NCI-H1694 (cell line): Measurements from ENCODE around the gene SLC2A13.

Experiments
- DNase-seq: peaks from one replicate; lab custom pipeline; 2025; lab: John Stamatoyannopoulos, UW

SLC2A13 gene

DNA sequence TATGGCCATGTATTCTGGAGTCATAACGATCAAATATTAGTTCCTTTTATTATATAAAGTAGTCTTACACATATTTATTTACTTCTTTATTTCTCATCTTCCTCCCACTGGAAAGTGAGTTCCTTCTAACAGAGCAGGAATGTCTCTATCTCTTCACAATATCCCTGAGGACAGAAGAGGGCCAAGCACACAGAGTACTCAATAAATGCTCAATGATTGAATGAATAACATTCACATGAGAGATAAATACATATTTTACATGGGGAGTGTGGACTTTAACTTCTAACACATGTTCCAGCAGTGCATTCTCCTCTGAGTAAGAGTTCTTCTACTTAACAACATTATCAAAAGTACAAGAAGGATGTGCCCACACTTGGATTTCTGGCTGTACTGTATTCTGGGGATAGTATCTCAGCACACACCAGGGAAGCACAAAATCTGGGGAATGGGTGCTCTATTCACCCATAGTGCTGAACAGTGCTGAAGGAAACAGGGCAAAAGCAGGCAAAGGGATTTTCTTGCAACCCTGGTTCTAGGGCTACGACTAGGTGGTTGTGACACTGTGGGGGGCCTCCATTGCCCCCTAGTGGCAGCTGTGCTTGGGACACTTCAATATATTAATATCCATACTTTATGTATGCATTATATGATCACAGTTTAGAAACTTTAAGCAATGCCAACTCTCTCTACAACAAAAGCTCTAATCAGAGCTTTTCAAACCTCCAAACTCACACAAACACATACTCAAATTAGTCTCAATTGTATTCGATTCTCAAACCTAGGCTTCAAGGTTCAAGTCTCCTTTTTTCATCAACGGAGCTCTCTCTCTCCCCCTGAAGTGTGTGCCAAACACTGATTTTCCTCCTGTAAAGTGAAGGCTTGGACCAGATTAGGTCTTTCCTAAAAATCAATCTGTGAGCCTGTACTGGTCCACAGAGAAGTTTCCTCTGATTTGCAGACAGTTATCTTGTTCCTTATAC lies 115.5 kb downstream of the SLC2A13 start:
- DNase-seq, result peak; percentile 57

DNA sequence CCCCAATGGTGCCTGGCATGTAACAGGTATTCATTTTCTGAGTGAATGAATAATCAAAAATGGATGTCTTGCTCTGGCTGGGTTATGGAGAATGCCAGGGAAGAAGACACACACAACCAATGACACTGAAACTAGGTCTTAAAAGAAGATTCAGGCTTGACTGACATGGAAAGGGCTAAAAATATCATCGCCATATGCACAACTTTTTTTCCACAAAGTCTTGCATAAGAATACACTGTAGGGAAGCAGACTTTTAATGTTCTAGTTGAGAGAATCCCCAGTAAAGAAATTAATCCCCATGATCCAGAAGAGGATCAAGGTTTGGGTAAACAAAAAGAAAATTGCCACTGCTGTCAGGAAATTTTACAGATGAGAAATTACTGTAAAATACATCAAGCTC lies 116.4 kb downstream of the SLC2A13 start:
- DNase-seq, result no peak

DNA sequence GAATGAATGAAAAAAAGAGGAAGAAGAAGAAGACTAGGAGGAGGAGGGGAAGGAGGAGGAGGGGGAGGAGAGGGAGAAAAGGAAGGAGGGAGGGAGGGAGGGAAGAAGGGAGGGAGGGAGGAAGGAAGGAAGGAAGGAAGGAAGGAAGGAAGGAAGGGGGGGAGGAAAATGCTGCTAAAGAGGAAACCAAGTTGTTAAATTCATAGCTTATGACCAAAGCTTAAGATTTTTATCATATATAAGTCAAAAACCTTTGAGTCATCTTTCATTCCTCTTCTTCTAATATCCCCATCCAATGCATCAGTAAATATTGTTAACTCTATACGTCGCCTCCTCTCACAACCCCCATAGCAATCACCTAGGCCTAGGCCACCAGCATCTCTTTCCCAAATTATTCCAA lies 117.3 kb downstream of the SLC2A13 start:
- DNase-seq, result no peak

DNA sequence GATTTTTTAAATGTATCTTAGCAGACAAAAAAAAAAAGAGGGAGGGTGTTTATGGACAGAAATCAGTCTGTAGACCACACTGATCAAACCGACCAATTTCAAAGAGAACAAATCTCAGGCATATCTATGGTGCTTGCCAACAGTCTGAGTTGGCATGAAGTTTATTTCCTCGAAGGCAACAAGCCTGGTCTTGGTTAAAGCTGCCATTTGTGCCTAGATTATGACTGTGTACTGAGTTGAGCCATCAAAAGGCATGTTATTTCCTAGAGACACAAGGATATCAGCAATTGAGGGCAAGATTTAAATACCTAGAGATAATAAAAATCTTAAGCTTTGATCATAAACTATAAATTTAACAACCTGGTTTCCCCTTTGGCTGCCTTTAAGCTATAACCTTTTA lies 119.2 kb downstream of the SLC2A13 start:
- DNase-seq, result no peak

DNA sequence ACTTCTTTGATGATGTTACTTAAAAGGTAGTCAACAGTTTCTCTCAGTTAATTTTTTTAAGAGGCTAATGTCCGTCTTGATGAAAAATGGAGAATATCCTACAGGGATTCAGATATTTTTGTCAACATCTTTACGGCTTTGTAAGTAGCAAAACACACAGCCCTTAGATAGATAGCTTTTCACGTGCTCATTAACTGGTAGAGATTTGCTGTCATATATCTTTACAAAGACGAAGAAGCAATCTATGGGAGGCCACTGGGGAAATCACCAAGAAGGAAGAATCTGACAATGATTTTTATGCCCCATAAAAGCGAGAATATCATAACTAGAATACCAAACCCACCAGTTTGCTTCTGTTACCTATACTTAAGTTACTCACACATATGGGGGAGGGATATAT lies 121.2 kb downstream of the SLC2A13 start:
- no peak for DNase-seq

DNA sequence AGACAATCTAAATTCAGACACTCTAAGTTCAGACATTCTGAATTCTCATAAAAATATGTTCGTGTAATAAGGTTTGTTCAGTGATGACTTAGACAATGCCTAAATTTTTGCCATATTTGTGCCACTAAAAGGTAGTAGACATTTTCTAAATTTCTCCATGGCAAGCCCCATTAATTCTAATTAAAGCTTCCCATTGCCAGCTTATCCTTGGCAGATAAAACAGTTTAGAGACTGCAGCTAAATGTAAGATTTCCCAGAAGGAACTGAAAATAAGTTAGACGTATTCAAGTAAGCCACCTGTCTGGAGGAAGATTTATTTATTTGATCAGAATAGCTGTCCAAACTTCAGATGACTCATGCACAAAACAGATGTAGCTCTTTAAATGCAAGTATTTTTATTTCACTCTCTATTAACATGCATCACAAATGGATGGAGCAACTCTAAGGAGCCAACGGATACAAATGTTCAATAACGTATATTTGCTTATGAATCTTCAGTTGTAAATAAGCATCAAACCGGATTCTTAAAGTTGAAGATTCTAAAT lies 130.4 kb downstream of the SLC2A13 start:
- DNase-seq, result no peak

DNA sequence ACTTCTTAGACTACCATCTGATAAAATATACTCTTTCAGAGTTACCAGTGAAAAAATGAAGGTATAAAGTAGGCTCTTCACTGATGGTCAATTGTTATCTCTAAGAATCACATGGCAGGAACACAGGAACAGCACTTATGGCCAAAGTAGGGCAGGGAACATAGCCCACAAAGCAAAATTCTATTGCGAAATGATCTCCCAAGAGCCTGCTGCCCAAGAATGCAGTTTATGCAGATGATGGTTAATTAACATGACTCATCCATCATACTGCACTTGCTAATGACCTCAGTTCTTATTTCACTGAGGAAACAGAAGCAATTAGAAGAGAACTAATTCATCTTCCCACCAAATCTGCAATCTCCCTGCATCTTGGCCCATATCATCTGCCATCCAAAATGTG lies 133.8 kb downstream of the SLC2A13 start:
- DNase-seq, result no peak

DNA sequence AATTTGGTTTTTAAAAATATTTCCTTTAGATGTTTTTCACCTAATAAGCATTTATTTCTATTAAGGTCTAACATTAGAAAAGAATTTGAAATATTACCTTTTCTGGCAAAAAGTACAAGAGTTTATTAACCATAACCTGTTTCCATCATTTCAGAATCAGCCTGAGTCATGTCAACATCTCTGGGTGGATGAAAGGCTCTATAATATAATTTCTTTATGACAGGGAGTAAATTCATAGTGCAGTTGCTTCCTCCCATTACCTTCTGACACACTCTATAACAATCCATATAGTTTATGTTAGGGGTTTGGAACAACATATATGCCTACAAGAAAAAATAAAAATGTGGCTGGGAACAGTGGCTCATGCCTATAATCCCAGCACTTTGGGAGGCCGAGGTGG lies 134.5 kb downstream of the SLC2A13 start:
- DNase-seq, result no peak

DNA sequence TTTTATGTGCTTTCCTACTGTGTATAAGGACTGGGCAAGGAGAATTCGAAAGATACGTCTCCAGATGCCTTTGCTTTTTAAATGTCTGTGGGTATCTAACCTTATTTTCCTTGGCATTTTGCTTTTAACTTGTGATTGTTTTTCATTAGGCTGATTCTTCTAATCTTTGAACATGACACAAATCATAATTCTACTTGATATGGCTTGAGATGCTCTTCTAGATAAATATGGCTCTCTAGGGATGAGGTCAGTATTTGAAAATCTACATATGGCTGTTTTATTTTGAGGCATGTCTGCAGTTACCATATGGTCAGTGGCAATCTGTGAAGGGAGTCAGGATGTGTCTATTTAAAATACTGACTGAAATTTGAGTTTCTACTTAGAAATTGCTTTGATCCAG lies 139.2 kb downstream of the SLC2A13 start:
- DNase-seq, result no peak

DNA sequence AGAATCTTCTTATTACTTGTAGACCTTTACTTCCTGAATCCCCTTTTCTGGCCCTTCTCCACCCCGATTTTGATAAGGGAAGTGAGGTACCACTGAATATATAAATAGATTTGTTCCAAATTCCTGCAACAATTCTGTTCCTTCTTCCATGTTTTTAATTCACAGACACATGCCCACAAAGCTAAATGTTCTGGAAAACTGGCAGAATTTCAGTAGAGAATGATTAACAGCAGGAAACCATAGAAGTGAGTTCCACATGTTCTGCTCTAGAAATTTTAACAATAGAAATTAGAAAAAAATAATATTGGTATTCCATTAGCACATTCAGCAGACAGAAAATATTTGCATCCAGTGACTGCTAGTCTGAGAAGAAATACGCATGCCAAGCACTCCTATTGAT lies 139.6 kb downstream of the SLC2A13 start:
- DNase-seq, result no peak

DNA sequence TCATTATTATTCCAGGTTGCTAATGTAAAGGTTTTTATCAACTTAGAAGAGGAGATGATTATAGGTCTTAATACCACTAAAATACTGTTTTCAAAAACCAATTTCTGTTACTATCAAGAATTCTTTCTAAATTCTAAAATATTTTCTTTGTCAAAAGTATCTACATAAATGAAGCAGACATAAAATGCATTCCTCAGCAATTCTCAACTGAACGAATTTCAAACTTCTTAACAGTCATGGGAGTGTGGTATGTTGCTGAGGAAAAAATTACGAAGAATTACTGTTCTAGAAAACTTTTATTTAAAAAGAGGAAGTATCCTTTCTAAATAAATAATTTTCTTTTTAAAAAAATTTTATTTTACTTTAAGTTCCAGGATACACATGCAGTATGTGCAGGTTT lies 146.4 kb downstream of the SLC2A13 start:
- no peak for DNase-seq

DNA sequence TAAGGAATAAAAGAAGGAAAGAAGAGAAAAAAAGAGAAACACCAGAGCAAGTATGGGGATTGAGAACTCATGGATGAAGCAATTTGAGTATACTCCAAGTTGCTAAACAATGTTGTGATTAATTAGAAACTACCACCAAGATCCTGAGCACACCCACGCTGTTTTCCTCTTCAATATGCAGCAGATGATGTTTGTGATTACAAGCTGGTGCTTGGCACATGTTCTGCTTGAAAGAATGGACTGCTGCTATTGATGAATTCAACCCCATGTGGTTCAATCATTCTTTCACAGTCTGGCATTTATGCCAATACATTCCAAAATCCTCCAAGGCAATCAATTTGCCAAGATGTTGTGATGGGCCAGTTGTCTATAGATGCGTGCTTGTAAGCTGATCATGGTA lies 146.8 kb downstream of the SLC2A13 start:
- peak; percentile 7 for DNase-seq

DNA sequence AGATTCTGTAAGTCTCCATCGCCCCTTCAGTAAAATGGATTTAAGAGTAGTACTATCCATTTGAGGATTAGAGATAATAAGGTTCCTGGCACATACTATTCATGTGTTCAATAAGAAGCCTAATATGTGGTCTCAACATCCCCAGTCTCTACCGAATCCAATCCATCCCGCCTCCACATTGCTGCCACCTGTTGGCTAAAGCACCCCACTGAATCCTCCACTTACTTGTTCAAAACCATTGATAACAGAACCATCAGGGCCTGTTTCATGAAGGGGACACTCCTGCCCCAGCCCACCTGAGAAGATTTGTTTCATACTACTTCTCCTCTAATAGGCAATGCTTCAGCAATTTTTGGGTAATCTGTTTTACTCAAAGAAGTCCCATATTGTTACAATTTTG lies 147.5 kb downstream of the SLC2A13 start:
- DNase-seq, result no peak

DNA sequence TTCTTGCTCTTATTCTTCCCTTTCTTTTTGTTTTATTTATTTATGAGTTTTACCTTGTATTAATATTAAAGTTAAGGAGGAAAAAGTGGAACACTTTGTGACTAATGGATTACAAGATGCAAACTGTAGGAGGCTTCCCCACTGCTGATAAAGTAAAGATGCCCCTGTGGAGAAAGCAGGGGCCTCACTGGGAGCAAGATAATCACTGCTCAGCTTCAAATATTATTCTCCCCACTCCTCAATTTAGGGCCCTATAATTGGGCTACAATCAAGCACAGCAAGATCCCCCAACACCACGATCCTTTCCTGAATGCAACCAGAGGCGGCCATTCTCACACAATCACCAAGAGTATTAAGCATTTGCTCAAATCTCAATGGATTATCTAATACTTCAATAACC lies 149.2 kb downstream of the SLC2A13 start:
- DNase-seq, result no peak

DNA sequence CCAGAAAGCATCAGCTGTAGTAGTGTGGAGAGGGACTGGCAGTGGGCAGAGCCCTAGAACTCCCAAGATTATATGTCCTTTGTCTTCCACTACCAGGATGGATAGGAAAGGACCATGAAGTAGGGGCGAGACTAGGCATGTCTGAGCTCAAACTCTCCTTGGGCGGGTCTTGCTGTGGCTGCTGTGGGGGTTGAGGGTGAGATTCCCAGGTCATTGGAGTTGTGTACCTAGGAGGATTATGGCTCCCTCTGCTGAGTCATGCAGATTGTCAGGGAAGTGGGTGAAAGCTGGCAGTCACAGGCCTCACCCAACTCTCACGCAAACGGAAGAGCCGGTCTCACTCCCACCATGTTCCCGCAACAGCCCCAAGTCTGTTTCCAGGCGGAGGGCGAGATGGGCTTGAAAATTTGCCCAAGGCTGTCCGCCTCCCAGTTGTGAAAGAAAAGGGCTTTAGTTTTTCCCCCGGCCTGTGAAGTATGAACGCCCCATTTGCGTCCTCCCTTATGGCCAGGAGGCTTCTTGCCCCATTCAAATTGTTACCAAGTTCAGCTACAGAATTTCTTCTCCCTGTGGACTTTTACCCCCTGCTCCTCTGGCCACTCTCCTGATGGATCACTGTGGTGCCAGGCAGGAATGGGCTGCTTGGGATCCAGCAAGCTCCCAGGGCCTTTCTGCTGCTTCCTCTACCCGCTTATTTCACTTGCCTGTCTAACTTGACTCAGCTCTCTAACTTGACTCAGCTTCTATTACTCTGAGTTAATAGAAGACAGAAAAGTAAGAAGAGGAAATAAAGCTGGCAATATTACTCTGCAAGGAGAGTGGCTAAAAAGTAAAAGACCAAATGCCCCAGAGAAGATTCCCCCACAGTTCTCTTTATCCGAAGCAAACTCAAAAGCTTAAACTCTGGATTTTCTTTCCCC lies 159.3 kb downstream of the SLC2A13 start:
- DNase-seq, result no peak

DNA sequence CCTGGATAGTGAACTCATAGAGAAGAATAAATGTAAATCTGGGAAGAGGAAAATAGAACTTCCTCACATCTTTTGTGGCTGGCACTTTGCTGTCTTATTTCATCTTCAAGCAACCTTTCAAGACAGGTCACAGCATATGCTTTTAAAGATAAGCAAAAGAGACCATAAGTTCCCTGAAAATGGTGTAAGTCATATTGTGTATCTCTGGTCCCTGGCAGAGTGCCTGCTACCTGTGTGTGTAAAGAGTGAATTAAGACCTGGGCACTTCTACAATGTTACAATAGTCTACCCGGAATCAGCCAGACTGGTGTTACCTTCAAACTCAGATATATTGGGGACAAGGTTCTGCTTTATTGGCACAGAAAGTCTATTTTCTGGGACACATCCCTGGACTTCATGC lies 168.8 kb downstream of the SLC2A13 start:
- no peak for DNase-seq

DNA sequence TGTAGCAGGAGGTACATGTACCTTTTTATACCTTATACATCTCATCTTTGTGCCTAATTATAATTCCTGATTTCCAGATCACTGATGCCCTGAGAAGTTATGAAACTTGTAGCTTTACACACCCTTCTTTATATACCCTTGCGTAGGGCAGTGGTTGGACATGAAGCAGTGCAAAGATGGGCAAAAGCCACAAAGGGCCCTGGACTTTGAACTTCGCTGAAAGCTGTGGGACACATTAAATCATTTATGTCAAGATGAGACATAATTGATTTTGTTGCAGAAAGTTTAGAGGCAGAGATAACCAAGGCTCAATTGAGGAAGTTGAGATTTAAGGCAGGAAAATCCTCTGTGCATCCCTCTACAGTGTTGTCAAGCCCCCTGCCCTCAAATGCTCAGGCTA lies 170.0 kb downstream of the SLC2A13 start:
- no peak for DNase-seq

DNA sequence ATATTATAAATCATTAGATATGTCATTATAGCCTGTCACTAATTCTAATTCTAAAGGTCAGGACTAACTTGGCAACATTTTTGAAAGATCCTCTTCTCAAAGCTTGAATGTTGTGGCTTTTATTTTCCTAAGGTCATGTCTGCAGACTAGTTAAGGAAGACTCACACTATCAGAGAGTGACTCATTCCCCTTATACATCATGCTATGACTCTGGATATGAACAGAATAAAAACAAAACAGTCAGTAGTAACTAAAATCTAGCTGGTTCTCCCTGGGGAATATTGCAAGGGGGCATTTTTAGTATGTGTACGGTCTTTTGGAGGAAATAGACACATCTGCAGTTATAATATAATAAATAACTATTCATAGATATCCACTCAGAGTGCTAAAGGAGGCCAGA lies 170.6 kb downstream of the SLC2A13 start:
- no peak for DNase-seq

DNA sequence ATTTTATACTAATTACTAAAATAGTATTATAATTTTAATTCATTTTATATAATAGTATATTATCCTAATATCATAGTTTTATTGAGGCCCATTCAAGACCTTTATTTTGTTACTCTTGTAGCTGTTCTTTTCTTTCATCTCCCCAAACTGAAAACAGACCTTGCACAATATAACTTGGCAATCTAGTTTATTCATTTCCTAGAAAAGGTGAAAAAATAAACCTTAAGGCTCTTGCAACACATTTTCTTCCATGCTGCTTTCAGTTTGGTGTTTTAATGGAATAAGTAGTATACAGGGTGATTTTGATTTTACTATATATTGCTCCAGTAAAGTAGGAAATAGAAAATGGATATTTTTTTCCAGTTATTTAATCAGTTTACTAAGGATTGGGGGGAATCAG lies 174.0 kb downstream of the SLC2A13 start:
- DNase-seq, result no peak

DNA sequence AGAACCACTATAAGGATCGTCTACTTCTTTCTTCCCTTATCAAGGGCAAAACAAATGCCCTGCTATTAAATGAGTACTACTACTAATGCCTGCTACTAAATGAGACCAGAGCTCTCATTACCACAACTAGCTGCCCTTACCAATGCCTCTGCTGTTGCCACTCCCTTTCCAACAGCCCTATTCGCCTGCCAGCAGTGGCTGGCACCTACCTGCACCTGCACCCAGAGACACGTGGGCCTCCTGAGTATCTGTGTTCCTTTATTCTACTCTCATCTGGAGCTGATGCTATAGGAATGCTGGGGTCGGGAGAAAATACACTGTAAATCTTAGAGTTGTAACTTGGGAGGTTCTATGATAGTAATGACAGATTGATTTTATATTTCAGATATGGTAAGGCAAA lies 174.7 kb downstream of the SLC2A13 start:
- no peak for DNase-seq

DNA sequence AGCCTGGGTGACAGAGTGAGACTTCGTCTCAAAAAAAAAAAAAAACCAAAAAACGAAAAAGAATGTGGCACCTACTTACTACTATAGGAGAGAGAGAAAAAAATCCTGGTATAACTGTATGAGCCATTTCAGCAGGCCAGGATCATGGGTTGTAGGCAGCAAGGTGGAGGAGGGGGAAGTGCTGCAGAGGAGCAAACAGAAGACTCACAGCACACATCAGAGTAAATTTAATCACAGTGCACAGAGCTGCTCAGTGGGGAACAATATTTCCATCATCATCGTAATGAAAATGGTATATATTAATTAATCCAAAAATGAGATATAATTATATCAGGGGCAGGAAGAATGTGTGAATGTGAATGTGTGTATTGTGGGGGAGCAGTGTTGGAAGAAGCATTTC lies 175.8 kb downstream of the SLC2A13 start:
- DNase-seq, result no peak

DNA sequence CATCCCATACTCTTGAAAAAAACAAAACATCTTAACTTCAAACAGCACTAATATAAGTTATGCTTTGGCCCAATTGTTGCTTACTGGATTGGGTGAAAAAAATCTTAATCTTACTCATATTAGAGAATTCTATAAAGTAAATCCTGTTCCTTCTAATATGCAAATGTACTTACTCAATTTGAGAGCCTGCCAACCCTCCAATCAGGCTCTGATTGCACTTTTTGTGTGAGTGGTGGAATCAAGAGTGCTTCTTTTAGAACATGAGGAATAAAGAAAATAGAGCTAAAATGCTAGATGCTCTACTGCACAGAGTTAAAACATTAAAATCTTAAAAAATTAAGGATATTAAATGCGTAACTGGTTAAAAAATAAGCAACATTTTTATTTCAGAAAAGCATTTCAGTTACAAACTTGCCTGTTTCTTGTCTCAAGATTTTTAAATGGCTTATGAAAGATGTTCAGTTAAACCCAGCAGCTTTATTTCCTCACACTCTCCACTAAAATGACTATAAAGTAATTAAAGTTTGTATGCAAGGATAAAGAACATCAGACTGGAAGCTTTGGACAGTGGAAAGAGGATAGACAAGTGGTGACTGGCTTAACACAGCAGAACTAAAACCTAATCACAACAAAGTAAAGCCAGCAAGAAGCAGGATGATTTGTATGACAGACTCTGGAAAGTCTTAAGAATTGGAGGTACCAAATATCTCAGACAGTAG lies 177.5 kb downstream of the SLC2A13 start:
- DNase-seq, result no peak
